H1 (cell line): ENCODE results near the gene BBIP1. TPM values are rescaled to one million over a fixed set of nuclear protein-coding genes. Genes with fewer than 3 reads are reported as not detected.

Experiments
- EGR1 ChIP-seq: IDR thresholded peaks from 2 replicates; pipeline ENCODE4 v1.6.1; 2011; ENCODE audit warnings: low read depth, low read length, borderline replicate concordance
- EZH2 ChIP-seq: fragments of 200-600 bp; sonication (generic); IDR thresholded peaks from 2 replicates; pipeline ENCODE4 v1.7.1; 2012; ENCODE audit warnings: low read depth, mild to moderate bottlenecking, moderate library complexity, low read length, inconsistent platforms; ENCODE audit not compliant: severe bottlenecking
- GABPA ChIP-seq: IDR thresholded peaks from 2 replicates; pipeline ENCODE4 v1.6.1; 2011; ENCODE audit warnings: mild to moderate bottlenecking, low read length, moderate library complexity, borderline replicate concordance; ENCODE audit not compliant: insufficient read depth
- HDAC6 ChIP-seq: IDR thresholded peaks from one replicate; pipeline ENCODE4 v1.7.1; 2012; ENCODE audit warnings: low read depth, mild to moderate bottlenecking, inconsistent platforms, low read length, moderate library complexity
- JUN ChIP-seq: IDR thresholded peaks from 2 replicates; pipeline ENCODE4 v1.6.1; 2011; ENCODE audit warnings: low read depth, mild to moderate bottlenecking, improper control_type of control experiment, low read length
- RNF2 ChIP-seq: fragments of 200-900, 300-1000 bp; sonication (generic); IDR thresholded peaks from 2 replicates; pipeline ENCODE4 v1.7.1; 2016; ENCODE audit warnings: borderline replicate concordance, low read depth, mild to moderate bottlenecking, antibody characterized with exemption, low read length; ENCODE audit not compliant: poor library complexity, severe bottlenecking; ENCODE audit errors: missing control alignments
- TAF7 ChIP-seq: optimal IDR thresholded peaks from 2 replicates; pipeline ENCODE3; 2011; ENCODE audit warnings: low read depth, mild to moderate bottlenecking, inconsistent platforms, low read length, moderate library complexity, borderline replicate concordance
- YY1 ChIP-seq: IDR thresholded peaks from 2 replicates; pipeline ENCODE4 v1.6.1; 2011; ENCODE audit warnings: low read depth, mild to moderate bottlenecking, low read length
- polyA plus RNA-seq, 7 experiments: library from polyadenylated mRNA; depleted of rRNA in 3 of 7; stranded (reverse) in 5 of 7; unstranded in 2 of 7; fragments of >200 nt in 5 of 7; fragments of 200-250 nt in 2 of 7; gene quantifications; 1 replicate in 5 of 7; 2 replicates in 1 of 7; 4 replicates in 1 of 7; pipeline versions ENCODE4 v1.2.1 to v1.2.3, GENCODE V29; 2011 to 2013; ENCODE audit warnings: missing spikeins in 2 of 7, mixed read lengths in 2 of 7
- total RNA-seq: library from RNA; stranded (reverse); fragmentation: NEBNext Ultra II Directional; extraction: Animal tissue kit (Norgen Biotek cat#: 25700); gene quantifications from 2 replicates; pipeline ENCODE4 v1.2.1, GENCODE V29; 2021
- TF ChIP-seq, protein P1 (sequence below): fragments of 300-600 bp; sonication (generic); IDR thresholded peaks from 2 replicates; pipeline ENCODE4 v1.7.1; 2012; ENCODE audit warnings: low read length, moderate library complexity, mild to moderate bottlenecking, inconsistent platforms; ENCODE audit not compliant: insufficient replicate concordance

Gene BBIP1
- total and polyA plus RNA-seq, 2 of the 8 experiments (the other 6 are each of a cell fraction or from before 2014, with no cell fraction given) = 8.8 to 19.6 TPM

DNA sequence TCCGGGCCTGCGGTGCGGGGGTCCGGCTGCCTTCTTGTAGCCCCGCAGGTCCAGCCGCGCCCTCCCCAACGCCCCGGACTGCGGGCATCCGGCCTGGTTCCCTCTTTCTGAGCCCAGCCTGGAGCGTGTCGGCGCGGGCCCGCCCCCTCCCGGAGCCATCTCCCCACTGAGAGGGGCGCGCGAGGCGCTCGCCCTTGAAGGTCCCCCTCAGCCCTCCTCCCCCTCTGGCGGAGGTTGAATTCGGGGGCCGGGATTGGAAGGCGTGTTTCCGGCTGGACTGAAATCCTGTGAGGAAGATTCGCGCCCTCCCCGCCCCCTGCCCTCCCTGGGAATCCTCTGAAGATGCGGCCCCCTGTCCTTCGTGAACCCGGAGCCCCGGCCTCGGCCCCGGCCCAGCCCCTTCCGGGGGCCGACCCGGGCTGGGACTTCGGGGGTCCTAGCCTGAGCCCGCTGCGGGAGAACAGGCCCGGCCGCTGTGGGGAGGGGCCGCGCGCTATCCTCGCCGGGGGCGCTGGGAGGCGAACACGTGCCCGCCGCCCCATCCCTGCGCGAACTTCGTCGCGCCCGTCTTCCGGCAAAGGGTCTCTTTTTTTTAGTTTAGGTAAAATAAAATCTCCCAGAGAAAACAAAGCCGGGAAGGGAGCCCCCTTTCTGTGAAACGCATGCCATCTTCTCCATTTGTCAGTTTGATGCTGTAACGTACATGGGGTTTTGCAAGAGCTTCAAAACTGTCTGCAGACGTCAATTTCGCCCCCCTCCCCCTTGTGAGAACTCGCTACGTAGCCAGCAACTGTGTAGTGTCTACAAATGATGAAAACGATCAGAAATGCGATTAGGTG is 46.6 kb downstream of the BBIP1 start (continued):
- TF ChIP-seq, protein P1, sequence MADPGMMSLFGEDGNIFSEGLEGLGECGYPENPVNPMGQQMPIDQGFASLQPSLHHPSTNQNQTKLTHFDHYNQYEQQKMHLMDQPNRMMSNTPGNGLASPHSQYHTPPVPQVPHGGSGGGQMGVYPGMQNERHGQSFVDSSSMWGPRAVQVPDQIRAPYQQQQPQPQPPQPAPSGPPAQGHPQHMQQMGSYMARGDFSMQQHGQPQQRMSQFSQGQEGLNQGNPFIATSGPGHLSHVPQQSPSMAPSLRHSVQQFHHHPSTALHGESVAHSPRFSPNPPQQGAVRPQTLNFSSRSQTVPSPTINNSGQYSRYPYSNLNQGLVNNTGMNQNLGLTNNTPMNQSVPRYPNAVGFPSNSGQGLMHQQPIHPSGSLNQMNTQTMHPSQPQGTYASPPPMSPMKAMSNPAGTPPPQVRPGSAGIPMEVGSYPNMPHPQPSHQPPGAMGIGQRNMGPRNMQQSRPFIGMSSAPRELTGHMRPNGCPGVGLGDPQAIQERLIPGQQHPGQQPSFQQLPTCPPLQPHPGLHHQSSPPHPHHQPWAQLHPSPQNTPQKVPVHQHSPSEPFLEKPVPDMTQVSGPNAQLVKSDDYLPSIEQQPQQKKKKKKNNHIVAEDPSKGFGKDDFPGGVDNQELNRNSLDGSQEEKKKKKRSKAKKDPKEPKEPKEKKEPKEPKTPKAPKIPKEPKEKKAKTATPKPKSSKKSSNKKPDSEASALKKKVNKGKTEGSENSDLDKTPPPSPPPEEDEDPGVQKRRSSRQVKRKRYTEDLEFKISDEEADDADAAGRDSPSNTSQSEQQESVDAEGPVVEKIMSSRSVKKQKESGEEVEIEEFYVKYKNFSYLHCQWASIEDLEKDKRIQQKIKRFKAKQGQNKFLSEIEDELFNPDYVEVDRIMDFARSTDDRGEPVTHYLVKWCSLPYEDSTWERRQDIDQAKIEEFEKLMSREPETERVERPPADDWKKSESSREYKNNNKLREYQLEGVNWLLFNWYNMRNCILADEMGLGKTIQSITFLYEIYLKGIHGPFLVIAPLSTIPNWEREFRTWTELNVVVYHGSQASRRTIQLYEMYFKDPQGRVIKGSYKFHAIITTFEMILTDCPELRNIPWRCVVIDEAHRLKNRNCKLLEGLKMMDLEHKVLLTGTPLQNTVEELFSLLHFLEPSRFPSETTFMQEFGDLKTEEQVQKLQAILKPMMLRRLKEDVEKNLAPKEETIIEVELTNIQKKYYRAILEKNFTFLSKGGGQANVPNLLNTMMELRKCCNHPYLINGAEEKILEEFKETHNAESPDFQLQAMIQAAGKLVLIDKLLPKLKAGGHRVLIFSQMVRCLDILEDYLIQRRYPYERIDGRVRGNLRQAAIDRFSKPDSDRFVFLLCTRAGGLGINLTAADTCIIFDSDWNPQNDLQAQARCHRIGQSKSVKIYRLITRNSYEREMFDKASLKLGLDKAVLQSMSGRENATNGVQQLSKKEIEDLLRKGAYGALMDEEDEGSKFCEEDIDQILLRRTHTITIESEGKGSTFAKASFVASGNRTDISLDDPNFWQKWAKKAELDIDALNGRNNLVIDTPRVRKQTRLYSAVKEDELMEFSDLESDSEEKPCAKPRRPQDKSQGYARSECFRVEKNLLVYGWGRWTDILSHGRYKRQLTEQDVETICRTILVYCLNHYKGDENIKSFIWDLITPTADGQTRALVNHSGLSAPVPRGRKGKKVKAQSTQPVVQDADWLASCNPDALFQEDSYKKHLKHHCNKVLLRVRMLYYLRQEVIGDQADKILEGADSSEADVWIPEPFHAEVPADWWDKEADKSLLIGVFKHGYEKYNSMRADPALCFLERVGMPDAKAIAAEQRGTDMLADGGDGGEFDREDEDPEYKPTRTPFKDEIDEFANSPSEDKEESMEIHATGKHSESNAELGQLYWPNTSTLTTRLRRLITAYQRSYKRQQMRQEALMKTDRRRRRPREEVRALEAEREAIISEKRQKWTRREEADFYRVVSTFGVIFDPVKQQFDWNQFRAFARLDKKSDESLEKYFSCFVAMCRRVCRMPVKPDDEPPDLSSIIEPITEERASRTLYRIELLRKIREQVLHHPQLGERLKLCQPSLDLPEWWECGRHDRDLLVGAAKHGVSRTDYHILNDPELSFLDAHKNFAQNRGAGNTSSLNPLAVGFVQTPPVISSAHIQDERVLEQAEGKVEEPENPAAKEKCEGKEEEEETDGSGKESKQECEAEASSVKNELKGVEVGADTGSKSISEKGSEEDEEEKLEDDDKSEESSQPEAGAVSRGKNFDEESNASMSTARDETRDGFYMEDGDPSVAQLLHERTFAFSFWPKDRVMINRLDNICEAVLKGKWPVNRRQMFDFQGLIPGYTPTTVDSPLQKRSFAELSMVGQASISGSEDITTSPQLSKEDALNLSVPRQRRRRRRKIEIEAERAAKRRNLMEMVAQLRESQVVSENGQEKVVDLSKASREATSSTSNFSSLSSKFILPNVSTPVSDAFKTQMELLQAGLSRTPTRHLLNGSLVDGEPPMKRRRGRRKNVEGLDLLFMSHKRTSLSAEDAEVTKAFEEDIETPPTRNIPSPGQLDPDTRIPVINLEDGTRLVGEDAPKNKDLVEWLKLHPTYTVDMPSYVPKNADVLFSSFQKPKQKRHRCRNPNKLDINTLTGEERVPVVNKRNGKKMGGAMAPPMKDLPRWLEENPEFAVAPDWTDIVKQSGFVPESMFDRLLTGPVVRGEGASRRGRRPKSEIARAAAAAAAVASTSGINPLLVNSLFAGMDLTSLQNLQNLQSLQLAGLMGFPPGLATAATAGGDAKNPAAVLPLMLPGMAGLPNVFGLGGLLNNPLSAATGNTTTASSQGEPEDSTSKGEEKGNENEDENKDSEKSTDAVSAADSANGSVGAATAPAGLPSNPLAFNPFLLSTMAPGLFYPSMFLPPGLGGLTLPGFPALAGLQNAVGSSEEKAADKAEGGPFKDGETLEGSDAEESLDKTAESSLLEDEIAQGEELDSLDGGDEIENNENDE = no peak
- TF ChIP-seq TAF7 (peak; percentile 55), JUN (no peak), EZH2 (no peak), YY1 (0 out of 2 replicates have a peak, but pooled peaks have one; percentile 23), GABPA (no peak), HDAC6 (no peak), RNF2 (no peak), EGR1 (no peak)
